Mucosa of stomach (tissue), 1 donor: ENCODE results near the gene HES1.

Experiments used
- H3K27me3 ChIP-seq: one replicate; pipeline ENCODE4 v1.7.0; 2013; ENCODE audit warnings: mild to moderate bottlenecking, low read length; ENCODE audit not compliant: control insufficient read depth, insufficient read depth
- H3K36me3 ChIP-seq: one replicate; pipeline ENCODE4 v1.7.0; 2013; ENCODE audit warnings: low read length; ENCODE audit not compliant: control insufficient read depth, insufficient read depth
- H3K4me1 ChIP-seq: one replicate; pipeline ENCODE4 v1.7.0; 2013; ENCODE audit warnings: mild to moderate bottlenecking, low read length; ENCODE audit not compliant: control insufficient read depth, insufficient read depth
- H3K4me3 ChIP-seq: one replicate; pipeline ENCODE4 v1.7.0; 2013; ENCODE audit warnings: low read length
- H3K9ac ChIP-seq: one replicate; pipeline ENCODE4 v1.7.0; 2013; ENCODE audit warnings: mild to moderate bottlenecking, low read length, moderate library complexity
- H3K9me3 ChIP-seq: one replicate; pipeline ENCODE4 v1.7.0; 2013; ENCODE audit warnings: mild to moderate bottlenecking, low read length, moderate library complexity; ENCODE audit not compliant: control insufficient read depth
- donor health status: Pancreatic carcinoma.

Gene HES1

DNA sequence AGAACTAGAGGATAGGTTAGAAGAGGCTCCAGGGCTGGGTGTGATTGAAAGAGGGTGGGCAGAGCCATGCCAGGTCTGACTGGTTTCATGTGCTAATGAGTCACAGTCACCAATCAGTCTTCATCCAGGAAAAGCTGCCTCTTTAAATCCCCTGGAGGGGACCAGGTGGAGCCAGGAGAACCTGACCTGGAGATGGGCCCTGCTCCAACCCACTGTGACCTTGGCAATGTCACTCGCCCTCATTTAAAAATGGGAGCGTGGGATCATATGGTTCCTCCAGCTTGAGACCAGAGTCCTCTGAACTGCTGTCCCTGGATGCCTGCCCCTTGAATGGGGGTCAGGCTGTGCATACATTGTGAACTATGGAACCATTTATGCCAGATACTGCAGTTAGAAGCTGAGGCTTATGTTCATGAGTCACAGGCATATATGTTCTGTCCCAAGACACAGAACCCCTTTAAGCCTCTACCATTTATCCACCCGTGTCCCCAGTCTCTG lies 23.0 kb downstream of the HES1 start:
- Histone ChIP-seq H3K4me1 (peaks cover 50% of the 10 kb centered on the region), H3K9ac (peak overlapping the region; percentile 53), H3K9me3 (no peaks in the 10 kb centered on the region), H3K27me3 (no peaks in the 10 kb centered on the region), H3K4me3 (no peak overlapping the region), H3K36me3 (no peaks in the 10 kb centered on the region)

DNA sequence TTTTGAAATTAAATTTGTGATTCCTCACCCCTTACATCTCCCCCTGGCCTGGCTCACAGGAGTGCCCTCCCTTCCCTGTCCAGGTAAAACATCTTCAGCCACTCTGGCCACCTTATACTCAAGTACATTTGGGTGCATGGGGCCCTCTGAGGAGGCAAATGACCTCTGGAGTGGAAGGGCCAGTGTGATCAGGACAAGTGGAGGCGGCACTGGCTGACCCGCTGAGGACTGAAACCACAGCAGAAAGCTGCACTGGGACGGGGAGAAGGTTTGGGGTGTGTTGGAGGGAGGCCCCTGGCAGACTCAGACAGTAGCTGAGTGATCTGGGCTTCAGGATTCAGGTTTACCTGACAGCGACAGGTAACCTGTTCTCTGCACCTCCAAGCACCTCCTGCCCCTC lies 24.2 kb downstream of the HES1 start:
- H3K4me3 ChIP-seq, result no peak overlapping the region
- H3K9me3 ChIP-seq, result no peaks in the 10 kb centered on the region
- H3K9ac ChIP-seq, result peak overlapping the region; percentile 53
- no peaks in the 10 kb centered on the region for H3K36me3 ChIP-seq
- H3K4me1 ChIP-seq, result peaks cover 51% of the 10 kb centered on the region
- no peaks in the 10 kb centered on the region for H3K27me3 ChIP-seq

- Histone ChIP-seq H3K4me3 (no peak overlapping the region), H3K36me3 (no peaks in the 10 kb centered on the region), H3K4me1 (peaks cover 52% of the 10 kb centered on the region), H3K9ac (peak overlapping the region; percentile 53), H3K27me3 (no peaks in the 10 kb centered on the region), H3K9me3 (no peaks in the 10 kb centered on the region)
These were observed 25.4 kb downstream of the HES1 start for GRCh38 chr3:194161131-194162045.

DNA sequence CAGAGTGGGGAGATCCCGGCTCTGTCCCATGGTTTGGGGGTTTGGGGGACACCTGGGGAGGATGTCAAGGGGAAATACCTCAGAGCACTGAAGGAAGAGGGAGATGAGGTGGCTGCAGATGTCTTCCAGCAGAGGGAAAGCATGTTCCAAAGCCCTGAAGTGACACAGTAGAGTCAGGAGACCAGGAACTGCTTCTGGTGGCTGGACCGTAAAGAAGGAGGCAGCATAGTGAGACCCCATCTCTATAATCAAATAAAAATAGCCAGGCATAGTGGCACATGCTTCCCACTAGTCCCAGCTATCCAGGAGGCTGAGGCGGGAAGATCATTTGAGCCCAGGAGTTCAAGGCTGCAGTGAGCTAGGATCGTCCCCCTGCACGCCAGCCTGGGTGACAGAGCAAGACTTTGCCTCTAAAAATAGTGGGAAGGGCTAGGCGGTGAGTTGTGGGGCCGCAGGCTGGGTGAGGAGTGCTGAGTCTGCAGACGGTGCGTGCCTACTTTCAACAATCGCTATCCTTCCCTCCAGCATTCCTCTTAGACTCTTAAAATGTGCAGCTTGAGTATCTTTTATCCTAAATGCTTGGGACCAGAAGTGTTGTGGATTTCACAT lies 26.2 kb downstream of the HES1 start:
- no peak overlapping the region for H3K9ac ChIP-seq
- H3K9me3 ChIP-seq, result no peaks in the 10 kb centered on the region
- H3K4me3 ChIP-seq, result no peak overlapping the region
- no peaks in the 10 kb centered on the region for H3K36me3 ChIP-seq
- peaks cover 60% of the 10 kb centered on the region for H3K4me1 ChIP-seq
- H3K27me3 ChIP-seq, result no peaks in the 10 kb centered on the region

GRCh38 chr3:194162817-194163584 lies 27.1 kb downstream of the HES1 start:
- no peaks in the 10 kb centered on the region for H3K36me3 ChIP-seq
- H3K9ac ChIP-seq, result no peak overlapping the region
- no peaks in the 10 kb centered on the region for H3K27me3 ChIP-seq
- H3K4me1 ChIP-seq, result peaks cover 60% of the 10 kb centered on the region
- no peak overlapping the region for H3K4me3 ChIP-seq
- no peaks in the 10 kb centered on the region for H3K9me3 ChIP-seq

DNA sequence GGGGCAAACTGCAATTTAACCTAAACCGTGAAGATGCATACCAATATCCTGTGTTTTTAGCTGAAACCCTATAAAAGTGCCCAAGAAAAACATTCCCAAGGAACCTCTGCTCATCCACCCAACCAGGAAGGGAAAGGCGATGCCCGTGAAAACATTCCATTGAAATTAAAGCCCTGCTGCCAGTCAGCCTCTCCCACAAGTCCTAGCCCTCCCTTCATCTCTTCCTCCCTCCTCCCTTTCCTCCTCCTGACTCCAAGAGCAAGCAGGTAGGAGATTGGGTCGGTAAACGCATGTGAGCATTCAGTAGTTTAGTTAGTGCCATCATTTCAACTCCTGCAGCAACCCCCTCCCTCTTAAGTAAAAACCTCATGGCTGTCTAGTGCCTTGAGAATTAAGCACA lies 27.7 kb downstream of the HES1 start:
- Histone ChIP-seq H3K9me3 (no peaks in the 10 kb centered on the region), H3K36me3 (no peaks in the 10 kb centered on the region), H3K27me3 (no peaks in the 10 kb centered on the region), H3K9ac (no peak overlapping the region), H3K4me3 (no peak overlapping the region), H3K4me1 (peaks cover 53% of the 10 kb centered on the region)

GRCh38 chr3:194164861-194165260 lies 28.9 kb downstream of the HES1 start:
- no peak overlapping the region for H3K4me3 ChIP-seq
- no peaks in the 10 kb centered on the region for H3K36me3 ChIP-seq
- H3K27me3 ChIP-seq, result no peaks in the 10 kb centered on the region
- peaks cover 41% of the 10 kb centered on the region for H3K4me1 ChIP-seq
- no peak overlapping the region for H3K9ac ChIP-seq
- no peaks in the 10 kb centered on the region for H3K9me3 ChIP-seq

DNA sequence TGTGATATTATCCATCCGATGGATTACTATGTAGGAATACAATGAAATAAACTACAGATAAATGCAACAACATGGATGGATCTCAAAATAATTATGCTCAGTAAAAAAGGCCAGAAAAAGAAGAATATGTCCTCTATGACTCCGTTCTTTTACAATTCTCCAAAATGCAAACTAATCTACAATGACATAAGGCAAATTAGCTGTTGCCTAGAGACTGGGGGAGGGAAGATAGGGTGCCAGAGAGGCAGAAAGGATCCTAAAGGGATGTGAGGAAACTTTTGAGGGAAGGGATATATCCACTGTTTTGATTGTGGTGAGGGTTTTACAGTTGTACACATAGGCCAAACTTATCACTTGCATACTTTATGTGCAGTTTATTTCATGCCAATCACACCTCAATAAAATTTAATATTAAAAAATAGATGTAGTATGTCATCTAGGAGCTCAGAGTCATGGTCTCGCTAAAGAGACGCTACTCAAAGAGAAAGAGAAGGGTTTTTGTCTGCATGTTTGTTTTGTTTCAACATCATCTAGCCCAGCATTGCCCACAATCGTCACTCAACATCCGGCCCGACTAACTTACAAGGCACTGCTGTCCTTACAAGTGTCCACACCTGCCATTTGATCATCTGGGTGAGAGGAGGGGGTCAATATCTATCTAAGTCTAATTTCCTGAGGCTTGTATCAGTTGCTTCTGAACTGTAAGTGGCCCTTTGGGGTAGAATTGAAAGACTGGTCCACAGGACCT lies 29.5 kb downstream of the HES1 start:
- Histone ChIP-seq H3K9me3 (no peaks in the 10 kb centered on the region), H3K4me1 (peaks cover 35% of the 10 kb centered on the region), H3K27me3 (no peaks in the 10 kb centered on the region), H3K4me3 (no peak overlapping the region), H3K36me3 (no peaks in the 10 kb centered on the region), H3K9ac (no peak overlapping the region)

- H3K4me1 ChIP-seq, result peaks cover 21% of the 10 kb centered on the region
- H3K4me3 ChIP-seq, result no peak overlapping the region
- H3K9ac ChIP-seq, result no peak overlapping the region
- no peaks in the 10 kb centered on the region for H3K36me3 ChIP-seq
- no peaks in the 10 kb centered on the region for H3K9me3 ChIP-seq
- no peaks in the 10 kb centered on the region for H3K27me3 ChIP-seq
These were observed 30.9 kb downstream of the HES1 start for GRCh38 chr3:194166682-194167479.

DNA sequence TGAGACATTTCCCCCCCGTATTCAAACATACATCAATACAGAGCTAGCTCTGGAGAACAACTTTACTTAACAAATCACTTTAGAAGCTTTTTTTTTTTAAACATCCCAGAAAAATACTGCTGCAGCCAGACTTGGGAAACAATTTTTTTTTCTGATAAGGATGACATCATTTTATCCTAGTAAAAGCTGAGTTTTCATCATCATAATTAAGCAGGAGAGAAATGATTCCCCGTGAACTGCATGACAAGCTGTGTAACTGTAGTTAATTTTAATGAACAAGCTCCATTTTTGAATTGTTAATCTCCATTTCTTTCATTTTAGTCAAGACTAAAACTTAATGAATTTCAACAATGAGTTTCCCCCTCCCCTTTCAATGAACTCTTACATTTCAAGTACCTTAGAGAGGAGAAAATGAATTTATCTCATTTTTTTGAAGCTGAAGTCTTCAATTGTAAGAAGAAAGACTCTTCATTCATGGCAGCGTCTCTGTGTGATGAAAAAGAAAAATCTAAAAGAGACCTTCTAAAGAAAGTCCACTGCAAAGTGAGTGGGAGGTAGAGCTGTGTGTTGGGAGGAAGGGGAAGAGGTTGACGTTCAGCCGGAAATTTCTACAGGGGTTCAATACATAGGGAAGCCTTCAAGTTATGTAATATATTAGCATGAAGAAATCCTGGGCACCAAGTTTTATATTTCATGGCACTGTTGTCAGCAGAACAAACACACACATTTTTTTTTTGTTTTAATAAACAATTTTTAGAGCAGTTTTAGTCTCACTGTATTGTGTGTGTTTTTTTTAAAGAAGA lies 31.7 kb downstream of the HES1 start:
- H3K27me3 ChIP-seq, result no peaks in the 10 kb centered on the region
- H3K9me3 ChIP-seq, result no peaks in the 10 kb centered on the region
- no peaks in the 10 kb centered on the region for H3K36me3 ChIP-seq
- no peak overlapping the region for H3K4me3 ChIP-seq
- no peak overlapping the region for H3K9ac ChIP-seq
- H3K4me1 ChIP-seq, result peaks cover 18% of the 10 kb centered on the region
